IMR-90 (cell line): Measurements from ENCODE around the gene CFAP299.

ENCODE experiments used
- MAFK ChIP-seq: IDR thresholded peaks from 2 replicates; pipeline ENCODE4 v1.6.1; 2012; ENCODE audit warnings: low read depth, low read length, improper control_type of control experiment
- POLR2A ChIP-seq: IDR thresholded peaks from 2 replicates; pipeline ENCODE4 v1.6.1; 2012; ENCODE audit warnings: mild to moderate bottlenecking, low read depth, low read length
- RCOR1 ChIP-seq: IDR thresholded peaks from 2 replicates; pipeline ENCODE4 v1.6.1; 2012; ENCODE audit warnings: mild to moderate bottlenecking, low read length, improper control_type of control experiment; ENCODE audit not compliant: insufficient replicate concordance
- RFX5 ChIP-seq: IDR thresholded peaks from 2 replicates; pipeline ENCODE4 v1.8.0; 2012; ENCODE audit warnings: low read depth, mild to moderate bottlenecking, low read length, moderate library complexity
- TF ChIP-seq, protein P1 (sequence below): fragments of 150-350 bp; IDR thresholded peaks from 2 replicates; pipeline ENCODE4 v1.6.1; 2016; ENCODE audit warnings: low read depth, mild to moderate bottlenecking, low read length, moderate library complexity, borderline replicate concordance
- TF ChIP-seq, protein P2 (sequence below): conservative IDR thresholded peaks from 2 replicates; pipeline ENCODE4 v1.5.1; 2012; ENCODE audit warnings: mild to moderate bottlenecking, low read depth, low read length, improper control_type of control experiment

DNA sequence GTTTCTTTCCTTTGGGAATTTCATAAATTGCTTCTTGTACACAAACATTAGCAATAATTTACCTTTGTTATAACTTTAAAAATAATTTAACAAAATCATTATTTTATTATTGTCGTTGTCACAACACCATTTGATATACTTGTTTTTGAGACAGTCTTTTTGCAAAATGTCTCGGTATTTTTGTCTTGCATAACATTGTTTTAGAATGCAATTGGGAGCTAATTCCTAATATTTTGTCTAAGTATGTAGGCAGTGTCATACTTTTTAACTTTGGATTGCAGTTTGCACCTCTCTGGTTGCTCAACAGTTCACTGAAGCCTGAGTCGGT, 340 bp upstream of the CFAP299 start:
- TF ChIP-seq, protein P1, sequence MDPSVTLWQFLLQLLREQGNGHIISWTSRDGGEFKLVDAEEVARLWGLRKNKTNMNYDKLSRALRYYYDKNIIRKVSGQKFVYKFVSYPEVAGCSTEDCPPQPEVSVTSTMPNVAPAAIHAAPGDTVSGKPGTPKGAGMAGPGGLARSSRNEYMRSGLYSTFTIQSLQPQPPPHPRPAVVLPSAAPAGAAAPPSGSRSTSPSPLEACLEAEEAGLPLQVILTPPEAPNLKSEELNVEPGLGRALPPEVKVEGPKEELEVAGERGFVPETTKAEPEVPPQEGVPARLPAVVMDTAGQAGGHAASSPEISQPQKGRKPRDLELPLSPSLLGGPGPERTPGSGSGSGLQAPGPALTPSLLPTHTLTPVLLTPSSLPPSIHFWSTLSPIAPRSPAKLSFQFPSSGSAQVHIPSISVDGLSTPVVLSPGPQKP: no peak
- TF ChIP-seq, protein P2, sequence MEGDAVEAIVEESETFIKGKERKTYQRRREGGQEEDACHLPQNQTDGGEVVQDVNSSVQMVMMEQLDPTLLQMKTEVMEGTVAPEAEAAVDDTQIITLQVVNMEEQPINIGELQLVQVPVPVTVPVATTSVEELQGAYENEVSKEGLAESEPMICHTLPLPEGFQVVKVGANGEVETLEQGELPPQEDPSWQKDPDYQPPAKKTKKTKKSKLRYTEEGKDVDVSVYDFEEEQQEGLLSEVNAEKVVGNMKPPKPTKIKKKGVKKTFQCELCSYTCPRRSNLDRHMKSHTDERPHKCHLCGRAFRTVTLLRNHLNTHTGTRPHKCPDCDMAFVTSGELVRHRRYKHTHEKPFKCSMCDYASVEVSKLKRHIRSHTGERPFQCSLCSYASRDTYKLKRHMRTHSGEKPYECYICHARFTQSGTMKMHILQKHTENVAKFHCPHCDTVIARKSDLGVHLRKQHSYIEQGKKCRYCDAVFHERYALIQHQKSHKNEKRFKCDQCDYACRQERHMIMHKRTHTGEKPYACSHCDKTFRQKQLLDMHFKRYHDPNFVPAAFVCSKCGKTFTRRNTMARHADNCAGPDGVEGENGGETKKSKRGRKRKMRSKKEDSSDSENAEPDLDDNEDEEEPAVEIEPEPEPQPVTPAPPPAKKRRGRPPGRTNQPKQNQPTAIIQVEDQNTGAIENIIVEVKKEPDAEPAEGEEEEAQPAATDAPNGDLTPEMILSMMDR: no peak
- TF ChIP-seq POLR2A: no peak
- TF ChIP-seq MAFK: no peak
- TF ChIP-seq RFX5: no peak
- no peak for TF ChIP-seq RCOR1
